HTR-8/SVneo (cell line): ENCODE measurements around the gene IL1F10.

ENCODE experiments used
- DNase-seq: peaks from one replicate; pipeline ENCODE4 v3.0.0; 2011; ENCODE audit warnings: low spot score, mixed read lengths; ENCODE audit not compliant: insufficient read length
- FAIRE-seq: peaks from 2 replicates; lab custom pipeline; 2011; peaks lifted over from hg19 to GRCh38; lab: Jason Lieb, UNC

IL1F10 gene

GRCh38 chr2:113058411-113058994 lies 9.3 kb upstream of the IL1F10 start:
- FAIRE-seq = no peak

GRCh38 chr2:113058998-113059960 lies 8.5 kb upstream of the IL1F10 start, which contains the start of gene IL36RN:
Gene IL36RN (plus strand): TSS chr2:113059198. CDS start chr2:113059439, 241 bp downstream.
- DNase-seq (no peak), FAIRE-seq (no peak)

More at GRCh38 chr2:113058411-113058994, 9.3 kb upstream of the IL1F10 start:
- no peak for DNase-seq

- DNase-seq (no peak), FAIRE-seq (no peak)
Measured at GRCh38 chr2:113060396-113060795, 7.4 kb upstream of the IL1F10 start.

GRCh38 chr2:113060796-113061195 lies 7.0 kb upstream of the IL1F10 start:
- FAIRE-seq (no peak), DNase-seq (no peak)

- DNase-seq = no peak
- no peak for FAIRE-seq
Measured at GRCh38 chr2:113061241-113061640, 6.5 kb upstream of the IL1F10 start.

GRCh38 chr2:113061896-113062770 lies 5.6 kb upstream of the IL1F10 start:
- FAIRE-seq (no peak), DNase-seq (no peak)

GRCh38 chr2:113064281-113064680 lies 3.5 kb upstream of the IL1F10 start:
- FAIRE-seq = no peak

GRCh38 chr2:113064898-113065297 lies 2.9 kb upstream of the IL1F10 start:
- FAIRE-seq = no peak
- DNase-seq = no peak

More at GRCh38 chr2:113064281-113064680, 3.5 kb upstream of the IL1F10 start:
- DNase-seq = no peak

- DNase-seq (no peak), FAIRE-seq (no peak)
Measured at GRCh38 chr2:113068249-113068648, 479 bp downstream of the IL1F10 start.

GRCh38 chr2:113068706-113069485 lies 1.1 kb downstream of the IL1F10 start:
- DNase-seq = no peak
- FAIRE-seq = no peak

- FAIRE-seq (peak; percentile 23), DNase-seq (no peak)
Measured at GRCh38 chr2:113069676-113070605, 2.2 kb downstream of the IL1F10 start.

- FAIRE-seq (no peak), DNase-seq (no peak)
Measured at GRCh38 chr2:113070606-113070975, 2.8 kb downstream of the IL1F10 start.

GRCh38 chr2:113072584-113072983 lies 4.8 kb downstream of the IL1F10 start:
- DNase-seq = no peak
- FAIRE-seq = no peak

GRCh38 chr2:113073325-113073834 lies 5.6 kb downstream of the IL1F10 start:
- no peak for DNase-seq

GRCh38 chr2:113075030-113075429 lies 7.3 kb downstream of the IL1F10 start:
- DNase-seq (no peak), FAIRE-seq (no peak)

More at GRCh38 chr2:113073325-113073834, 5.6 kb downstream of the IL1F10 start:
- FAIRE-seq = no peak

GRCh38 chr2:113075600-113075999 lies 7.8 kb downstream of the IL1F10 start:
- FAIRE-seq (no peak), DNase-seq (no peak)

GRCh38 chr2:113076954-113077669 lies 9.3 kb downstream of the IL1F10 start:
- no peak for FAIRE-seq
- no peak for DNase-seq

GRCh38 chr2:113077921-113078320 lies 10.2 kb downstream of the IL1F10 start:
- no peak for DNase-seq

More at GRCh38 chr2:113077921-113078320, 10.2 kb downstream of the IL1F10 start:
- FAIRE-seq = no peak
